Type B pancreatic cell (in vitro differentiated cells): ENCODE data around the gene ENTHD1. TPM values are rescaled to one million over a fixed set of nuclear protein-coding genes. Genes with fewer than 3 reads are reported as not detected.

Experiments
- DNase-seq: peaks from one replicate; pipeline ENCODE4 v3.0.0; 2021; ENCODE audit warnings: mixed read lengths; ENCODE audit not compliant: unreplicated experiment; ENCODE audit errors: extremely low spot score
- H3K27ac Mint-ChIP-seq: 2 replicates; pipeline ENCODE4 v1.8.0; 2021; ENCODE audit warnings: mild to moderate bottlenecking, mixed read lengths
- H3K27me3 Mint-ChIP-seq: 2 replicates; pipeline ENCODE4 v1.8.0; 2021; ENCODE audit warnings: mixed read lengths
- H3K36me3 Mint-ChIP-seq: 2 replicates; pipeline ENCODE4 v1.8.0; 2021; ENCODE audit warnings: mixed read lengths
- H3K4me1 Mint-ChIP-seq: one replicate; pipeline ENCODE4 v1.8.0; 2021; ENCODE audit warnings: mixed read lengths; ENCODE audit not compliant: unreplicated experiment
- H3K4me3 Mint-ChIP-seq: 2 replicates; pipeline ENCODE4 v1.8.0; 2021; ENCODE audit warnings: mild to moderate bottlenecking, mixed read lengths
- H3K9me3 Mint-ChIP-seq: 2 replicates; pipeline ENCODE4 v1.8.0; 2021; ENCODE audit warnings: mixed read lengths
- CTCF ChIP-seq: fragments of 200-600 bp; sonication (generic); conservative IDR thresholded peaks from 2 replicates; pipeline ENCODE4 v1.5.0; 2021; ENCODE audit warnings: antibody characterized with exemption, mild to moderate bottlenecking
- total RNA-seq: library from RNA; stranded (reverse); gene quantifications from 2 replicates; pipeline ENCODE4 v1.2.1, GENCODE V29; 2021; ENCODE audit warnings: low replicate concordance

The ENTHD1 gene
- total RNA-seq, 1 donor from 2014 or later, result not detected

DNA sequence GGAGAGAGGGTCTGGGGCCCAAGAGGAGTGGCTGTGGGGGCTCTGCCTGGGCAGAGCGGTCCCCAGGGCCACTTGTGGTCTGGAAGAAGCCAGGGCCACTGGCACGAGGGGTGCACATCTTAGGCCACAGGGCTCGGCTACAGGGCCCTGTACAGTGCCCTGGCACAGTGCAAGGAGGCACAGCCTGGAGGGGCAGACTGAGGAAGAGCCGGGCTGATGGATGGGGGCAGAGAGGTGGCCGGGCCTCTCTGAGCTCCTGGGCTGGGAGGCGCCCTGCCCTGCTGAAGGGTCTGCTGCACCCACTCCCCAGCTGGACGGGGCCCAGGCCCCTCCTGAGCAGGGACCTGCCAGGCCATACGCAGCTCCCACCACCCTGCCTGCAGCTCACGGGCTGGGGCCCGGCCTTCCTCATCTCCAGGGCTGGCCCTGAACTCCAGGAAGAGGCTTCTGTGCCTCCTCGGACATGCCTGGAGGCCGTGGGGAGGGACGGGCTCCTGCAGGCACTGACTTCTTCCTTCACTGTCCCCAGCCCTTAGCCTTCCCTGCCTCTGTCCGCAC is 199.5 kb downstream of the ENTHD1 start:
- TF ChIP-seq CTCF, result no peak
- Mint-ChIP-seq H3K4me3 (no peak overlapping the region), H3K9me3 (no peaks in the 10 kb centered on the region)

More for the DNA sequence above, 199.5 kb downstream of the ENTHD1 start:
- peaks cover 9% of the 10 kb centered on the region for H3K27me3 Mint-ChIP-seq
- no peak for DNase-seq
- H3K4me1 Mint-ChIP-seq, result peaks cover 13% of the 10 kb centered on the region
- H3K36me3 Mint-ChIP-seq, result no peaks in the 10 kb centered on the region
- no peak overlapping the region for H3K27ac Mint-ChIP-seq

Other genes with a start within 250 kb of the ENTHD1 start
- 0.24 and 0.43 TPM in 2 replicates for gene GRAP2, start 7.3 kb upstream of the ENTHD1 start, total RNA-seq
- not detected in 2 replicates for gene TMA7B, start 66.6 kb upstream of the ENTHD1 start, total RNA-seq
- 12.4 and 37.5 TPM in 2 replicates for gene FAM83F, start 101.2 kb upstream of the ENTHD1 start, total RNA-seq